Caco-2 (cell line): ENCODE results near the gene CTDNEP1. TPM values are rescaled to one million over a fixed set of nuclear protein-coding genes. Genes with fewer than 3 reads are reported as not detected.

Experiments
- BruUV-seq: library from RNA; stranded (reverse); fragments of 400-500 nt; replicated peaks from 2 replicates; lab custom pipeline; 2021; lab: Mats Ljungman, UMichigan
- CTCF ChIA-PET: fragments of 300-600 bp; sonication (Branson Sonifier 250); formaldehyde crosslinking; loops from one replicate; lab custom pipeline; 2022; ENCODE audit warnings: antibody characterized with exemption; lab: Charles Lee
- POLR2A ChIA-PET: fragments of 300-600 bp; sonication (Branson Sonifier 250); formaldehyde crosslinking; loops from one replicate; lab custom pipeline; 2022; ENCODE audit warnings: antibody characterized with exemption; lab: Charles Lee
- DNase-seq, 2 experiments: peaks; one replicate each; pipeline versions ENCODE4 v3.0.0 to v3.0.0-alpha.2; 2020 to 2022
- H3K27me3 ChIP-seq: replicated peaks from 2 replicates; pipeline ENCODE4 v1.6.0; 2011; ENCODE audit warnings: low read length; ENCODE audit not compliant: control insufficient read depth, insufficient read depth
- H3K36me3 ChIP-seq: 2 replicates; pipeline ENCODE4 v1.5.1; 2011; ENCODE audit warnings: low read length; ENCODE audit not compliant: control insufficient read depth, insufficient read depth
- H3K4me1 ChIP-seq: fragments of 250-450 bp; sonication (Bioruptor Pico); 2 replicates; pipeline ENCODE4 v1.5.1; 2020; ENCODE audit warnings: mild to moderate bottlenecking
- H3K4me3 ChIP-seq: 2 replicates; pipeline ENCODE4 v1.5.1; 2011; ENCODE audit warnings: low read depth, mild to moderate bottlenecking, control low read depth, low read length
- H3K9me3 ChIP-seq: fragments of 250-450 bp; sonication (Bioruptor Pico); 2 replicates; pipeline ENCODE4 v1.5.1; 2020; ENCODE audit warnings: mild to moderate bottlenecking, moderate library complexity
- H3K27ac Mint-ChIP-seq: one replicate; pipeline ENCODE4 v1.8.0; 2022; ENCODE audit warnings: mixed read lengths; ENCODE audit not compliant: unreplicated experiment
- H3K27me3 Mint-ChIP-seq: one replicate; pipeline ENCODE4 v1.8.0; 2022; ENCODE audit warnings: mixed read lengths; ENCODE audit not compliant: insufficient read depth, unreplicated experiment
- H3K36me3 Mint-ChIP-seq: one replicate; pipeline ENCODE4 v1.8.0; 2022; ENCODE audit warnings: mild to moderate bottlenecking, mixed read lengths; ENCODE audit not compliant: insufficient read depth, unreplicated experiment
- H3K4me1 Mint-ChIP-seq: one replicate; pipeline ENCODE4 v1.8.0; 2022; ENCODE audit warnings: low read depth, mixed read lengths; ENCODE audit not compliant: unreplicated experiment
- H3K4me3 Mint-ChIP-seq: one replicate; pipeline ENCODE4 v1.8.0; 2022; ENCODE audit warnings: mild to moderate bottlenecking, moderate library complexity, mixed read lengths; ENCODE audit not compliant: unreplicated experiment
- H3K9me3 Mint-ChIP-seq: one replicate; pipeline ENCODE4 v1.8.0; 2022; ENCODE audit warnings: mixed read lengths; ENCODE audit not compliant: unreplicated experiment
- CTCF ChIP-seq, 2 experiments: fragments of 200-600 bp in 1 of 2; IDR thresholded peaks; 1 replicate in 1 of 2; 2 replicates in 1 of 2; pipeline versions ENCODE4 v1.5.1 to v1.8.0; 2011 to 2022; ENCODE audit warnings: antibody characterized with exemption in 1 of 2, control low read depth in 1 of 2, inconsistent platforms in 1 of 2, low read depth in 1 of 2, low read length in 1 of 2, mild to moderate bottlenecking in 1 of 2, moderate library complexity in 1 of 2; ENCODE audit not compliant: insufficient read depth in 1 of 2, severe bottlenecking in 1 of 2, unreplicated experiment in 1 of 2
- intact Hi-C: fragments of 100-400 bp; cut with micrococcal nuclease; formaldehyde crosslinking; loops from one replicate; pipeline ENCODE4 v1.10.0; 2022; ENCODE audit not compliant: unreplicated experiment
- total RNA-seq: library from RNA; stranded (reverse); gene quantifications from 2 replicates; pipeline ENCODE4 v1.2.3, GENCODE V29; 2022

CTDNEP1 gene
- total RNA-seq, 1 experiment from 2014 or later, result 71.1 TPM

- BruUV-seq, result no TSS peak
- POLR2A ChIA-PET, result no interaction called here
- Mint-ChIP-seq H3K27me3 (no peaks in the 10 kb centered on the region), H3K36me3 (peaks cover 36% of the 10 kb centered on the region), H3K27ac (no peak overlapping the region), H3K4me3 (peak overlapping the region; percentile 80), H3K4me1 (peaks cover 5% of the 10 kb centered on the region), H3K9me3 (no peaks in the 10 kb centered on the region)
- peaks cover 7% of the 10 kb centered on the region for H3K4me1 ChIP-seq
- H3K4me3 ChIP-seq, result no peak overlapping the region
- no peaks in the 10 kb centered on the region for H3K27me3 ChIP-seq
- no peak for TF ChIP-seq CTCF (IDR thresholded peaks at IDR 0.05; ENCODE audit: insufficient read depth in 1 of 2, low read depth in 1 of 2, low read length in 1 of 2, severe bottlenecking in 1 of 2, unreplicated experiment in 1 of 2)
- DNase-seq, result no peak
- H3K36me3 ChIP-seq, result no peaks in the 10 kb centered on the region
- no peaks in the 10 kb centered on the region for H3K9me3 ChIP-seq
- CTCF ChIA-PET, result interaction anchor here (2.9 kb wide), 1 partner anchor 170 kb away, joined by 13 read pairs; no protein-coding TSS in a partner anchor
- intact Hi-C loops, result no loop called here
Observed at GRCh38 chr17:7215652-7216180, 35.8 kb downstream of the CTDNEP1 start.

GRCh38 chr17:7215136-7215638, 36.3 kb downstream of the CTDNEP1 start:
- BruUV-seq, result no TSS peak
- no peak for TF ChIP-seq CTCF (IDR thresholded peaks at IDR 0.05; ENCODE audit: insufficient read depth in 1 of 2, low read depth in 1 of 2, low read length in 1 of 2, severe bottlenecking in 1 of 2, unreplicated experiment in 1 of 2)
- H3K27me3 ChIP-seq, result no peaks in the 10 kb centered on the region
- ChIA-PET CTCF (interaction anchor here (0.7 to 2.9 kb wide), 2 partner anchors 170 to 179 kb away, joined by 3 to 13 read pairs; partner anchors contain the start of gene PLSCR3), POLR2A (interaction anchor here (1.0 kb wide), 1 partner anchor 169 kb away, joined by 3 read pairs; no protein-coding TSS in a partner anchor)
- no peaks in the 10 kb centered on the region for H3K9me3 ChIP-seq
- peaks cover 4% of the 10 kb centered on the region; the same call in 1 of the 2 replicates for H3K4me1 ChIP-seq
- Mint-ChIP-seq H3K4me3 (peak overlapping the region; percentile 80), H3K9me3 (no peaks in the 10 kb centered on the region), H3K36me3 (peaks cover 30% of the 10 kb centered on the region), H3K27me3 (no peaks in the 10 kb centered on the region), H3K4me1 (peaks cover 5% of the 10 kb centered on the region), H3K27ac (peak overlapping the region; percentile 98)
- intact Hi-C loops, result no loop called here
- no peak for DNase-seq
- H3K36me3 ChIP-seq, result no peaks in the 10 kb centered on the region
- no peak overlapping the region for H3K4me3 ChIP-seq

GRCh38 chr17:7214300-7215135, 37.0 kb downstream of the CTDNEP1 start:
- Histone ChIP-seq H3K9me3 (no peaks in the 10 kb centered on the region), H3K36me3 (no peaks in the 10 kb centered on the region), H3K4me1 (peaks cover 4% of the 10 kb centered on the region; the same call in 1 of the 2 replicates), H3K4me3 (peak overlapping the region; percentile 36), H3K27me3 (no peaks in the 10 kb centered on the region)
- POLR2A ChIA-PET, result interaction anchor here (0.6 to 1.0 kb wide), 3 partner anchors 47 to 1745 kb away, joined by 3 to 7 read pairs (median 4); no protein-coding TSS in a partner anchor
- peak; percentile 19 to 40 for TF ChIP-seq CTCF (IDR thresholded peaks at IDR 0.05; ENCODE audit: insufficient read depth in 1 of 2, low read depth in 1 of 2, low read length in 1 of 2, severe bottlenecking in 1 of 2, unreplicated experiment in 1 of 2)
- Mint-ChIP-seq H3K36me3 (peaks cover 24% of the 10 kb centered on the region), H3K27ac (peak overlapping the region; percentile 98), H3K4me3 (peak overlapping the region; percentile 80), H3K9me3 (no peaks in the 10 kb centered on the region), H3K27me3 (no peaks in the 10 kb centered on the region), H3K4me1 (peaks cover 3% of the 10 kb centered on the region)
- no TSS peak for BruUV-seq
- DNase-seq, result peak; percentile 96 to 97
- CTCF ChIA-PET, result interaction anchor here (0.5 to 2.9 kb wide), 7 partner anchors 24 to 180 kb away, joined by 3 to 13 read pairs (median 3); partner anchors contain the start of genes PLSCR3 and SLC16A13
- intact Hi-C loops, result no loop called here
